Motor neuron (in vitro differentiated cells): ENCODE measurements around the gene CAPN11. TPM values are rescaled to one million over a fixed set of nuclear protein-coding genes. Genes with fewer than 3 reads are reported as not detected.

Experiments used
- ATAC-seq, 8 experiments: fragments of 200-7000 bp; cut with Tn5 transposase; replicated peaks in 6 of 8; 2 replicates each; pipeline ENCODE4 v1.8.0; 2021; ENCODE audit warnings: mild to moderate bottlenecking in 8 of 8, moderate library complexity in 8 of 8
- H3K27ac ChIP-seq, 2 donors: fragments of 250-450 bp; sonication (Bioruptor Pico); 2 replicates each; pipeline ENCODE4 v1.9.0; 2021; ENCODE audit warnings: antibody characterized with exemption in 2 of 2, mild to moderate bottlenecking in 2 of 2, moderate library complexity in 1 of 2
- H3K4me1 ChIP-seq, 2 donors: fragments of 250-450 bp; sonication (Bioruptor Pico); replicated peaks in 1 of 2; 2 replicates each; pipeline ENCODE4 v1.6.1; 2021; ENCODE audit warnings: antibody characterized with exemption in 2 of 2, mild to moderate bottlenecking in 2 of 2, moderate library complexity in 1 of 2
- H3K4me3 ChIP-seq, 5 donors: fragments of 250-450 bp; sonication (Bioruptor Pico); 2 replicates each; pipeline ENCODE4 v1.9.0; 2021; ENCODE audit warnings: antibody characterized with exemption in 5 of 5, mild to moderate bottlenecking in 5 of 5, moderate library complexity in 4 of 5
- WGBS, 10 experiments: fragments of 450-650 bp; shearing (Covaris generic); methylation state at CpG; one replicate each; pipeline ENCODE4 v1.0.0; 2022; 5-methylcytosine and 5-hydroxymethylcytosine counted together
- in situ Hi-C, 9 experiments: fragments of 400-800 bp; cut with MboI; loops; one replicate each; pipeline ENCODE4 v1.15.0; 2021; ENCODE audit warnings: low sequenced_read_pairs in 9 of 9, low pct_unique_long_range_greater_than_20kb in 2 of 9; ENCODE audit not compliant: unreplicated experiment in 9 of 9
- total RNA-seq, 8 experiments: library from RNA; unstranded; fragments of 300-600 nt; gene quantifications; 2 replicates each; pipeline versions ENCODE4 v1.2.3 to v1.2.4, GENCODE V29; 2022

CAPN11 gene
- total RNA-seq, 8 experiments from 2014 or later = 0.13 to 0.71 (median 0.20) TPM; not detected in 5

GRCh38 chr6:44167567-44167966 lies 8.9 kb downstream of the CAPN11 start:
- ATAC-seq = no peak
- H3K4me1 ChIP-seq = peaks cover 0 to 3% of the 10 kb centered on the region in 2 donors
- WGBS, 10 experiments = 20 to 100% (median 100%) methylated on average over 1 of the region's 1 CpG; no CpG with 5 or more reads in 4 of the 10 experiments
- in situ Hi-C loops = loop anchor here in 1 of 9 experiments (25.0 kb wide), 1 partner anchor 170 kb away; the partner anchor contains the start of gene SPATS1
- no peak overlapping the region for H3K4me3 ChIP-seq
- H3K27ac ChIP-seq = no peak overlapping the region

GRCh38 chr6:44169154-44169553 lies 10.5 kb downstream of the CAPN11 start:
- in situ Hi-C loops = loop anchor here in 1 of 9 experiments (25.0 kb wide), 1 partner anchor 168 kb away; the partner anchor contains the start of gene SPATS1

GRCh38 chr6:44169886-44170570 lies 11.4 kb downstream of the CAPN11 start:
- WGBS, 10 experiments = 7 to 87% (median 51%) methylated on average over 2 to 7 of the region's 10 CpGs; no CpG with 5 or more reads in 2 of the 10 experiments
- in situ Hi-C loops = loop anchor here in 2 of 9 experiments (10.0 to 25.0 kb wide), 2 partner anchors 65 to 167 kb away; partner anchors contain the start of gene SPATS1 (in 1 of the 2)
- no peak overlapping the region for H3K4me3 ChIP-seq
- H3K4me1 ChIP-seq = peaks cover 0 to 3% of the 10 kb centered on the region in 2 donors
- H3K27ac ChIP-seq = no peak overlapping the region
- peak in 2 of 8 experiments; percentile 11 to 25 for ATAC-seq

More at GRCh38 chr6:44169154-44169553, 10.5 kb downstream of the CAPN11 start:
- Histone ChIP-seq H3K4me3 (no peak overlapping the region), H3K4me1 (peaks cover 0 to 3% of the 10 kb centered on the region in 2 donors), H3K27ac (no peak overlapping the region)
- peak in 3 of 8 experiments; percentile 37 to 75 (median 70) for ATAC-seq
- 0 to 100% (median 72%) methylated on average over 1 to 6 of the region's 9 CpGs; no CpG with 5 or more reads in 1 of the 10 experiments for WGBS, 10 experiments

- no peaks in the 10 kb centered on the region for H3K4me1 ChIP-seq
- in situ Hi-C loops = loop anchor here in 2 of 9 experiments (10.0 to 25.0 kb wide), 2 partner anchors 63 to 165 kb away; partner anchors contain the start of gene SPATS1 (in 1 of the 2)
- H3K27ac ChIP-seq = no peak overlapping the region
- no peak overlapping the region for H3K4me3 ChIP-seq
- 60 to 100% (median 86%) methylated on average over 1 to 4 of the region's 12 CpGs; no CpG with 5 or more reads in 4 of the 10 experiments for WGBS, 10 experiments
- ATAC-seq = no peak
These were observed 13.4 kb downstream of the CAPN11 start for GRCh38 chr6:44171899-44172546.

GRCh38 chr6:44172731-44173500 lies 14.3 kb downstream of the CAPN11 start:
- 0 to 80% (median 0%) methylated on average over 1 to 6 of the region's 15 CpGs; no CpG with 5 or more reads in 2 of the 10 experiments for WGBS, 10 experiments
- no peak overlapping the region for H3K27ac ChIP-seq
- no peak overlapping the region for H3K4me3 ChIP-seq
- in situ Hi-C loops = loop anchor here in 2 of 9 experiments (10.0 to 25.0 kb wide), 2 partner anchors 62 to 164 kb away; partner anchors contain the start of gene SPATS1 (in 1 of the 2)
- peak; percentile 85 to 99 (median 98) for ATAC-seq
- H3K4me1 ChIP-seq = no peaks in the 10 kb centered on the region

- no peak overlapping the region for H3K4me3 ChIP-seq
- no peak overlapping the region for H3K27ac ChIP-seq
- H3K4me1 ChIP-seq = no peaks in the 10 kb centered on the region
- in situ Hi-C loops = loop anchor here in 1 of 9 experiments (10.0 kb wide), 1 partner anchor 59 kb away; no protein-coding TSS in a partner anchor
- 33 to 100% (median 65%) methylated on average over 1 to 6 of the region's 15 CpGs; no CpG with 5 or more reads in 4 of the 10 experiments for WGBS, 10 experiments
- ATAC-seq = peak in 1 of 8 experiments; percentile 30
These were observed 17.6 kb downstream of the CAPN11 start for GRCh38 chr6:44176130-44176761.

- Histone ChIP-seq H3K4me1 (no peaks in the 10 kb centered on the region), H3K4me3 (no peak overlapping the region), H3K27ac (no peak overlapping the region)
- ATAC-seq = no peak
- in situ Hi-C loops = loop anchor here in 1 of 9 experiments (10.0 kb wide), 1 partner anchor 58 kb away; no protein-coding TSS in a partner anchor
- WGBS, 10 experiments = 73 to 89% methylated on average over 6 to 10 of the region's 24 CpGs; no CpG with 5 or more reads in 8 of the 10 experiments
These were observed 18.3 kb downstream of the CAPN11 start for GRCh38 chr6:44176762-44177509.

GRCh38 chr6:44177691-44178423 lies 19.2 kb downstream of the CAPN11 start:
- in situ Hi-C loops = loop anchor here in 1 of 9 experiments (10.0 kb wide), 1 partner anchor 57 kb away; no protein-coding TSS in a partner anchor
- no peak for ATAC-seq
- 11 to 96% (median 80%) methylated on average over 1 to 4 of the region's 13 CpGs; no CpG with 5 or more reads in 1 of the 10 experiments for WGBS, 10 experiments

GRCh38 chr6:44178424-44179071 lies 19.9 kb downstream of the CAPN11 start:
- WGBS, 10 experiments = 60 to 100% (median 92%) methylated on average over 1 to 6 of the region's 9 CpGs; no CpG with 5 or more reads in 1 of the 10 experiments
- no peak overlapping the region for H3K27ac ChIP-seq
- H3K4me1 ChIP-seq = no peaks in the 10 kb centered on the region
- H3K4me3 ChIP-seq = no peak overlapping the region
- in situ Hi-C loops = loop anchor here in 1 of 9 experiments (10.0 kb wide), 1 partner anchor 56 kb away; no protein-coding TSS in a partner anchor
- no peak for ATAC-seq

More at GRCh38 chr6:44177691-44178423, 19.2 kb downstream of the CAPN11 start:
- Histone ChIP-seq H3K4me3 (no peak overlapping the region), H3K4me1 (no peaks in the 10 kb centered on the region), H3K27ac (no peak overlapping the region)

- H3K4me1 ChIP-seq = no peaks in the 10 kb centered on the region
- ATAC-seq = no peak
- in situ Hi-C loops = loop anchor here in 1 of 9 experiments (10.0 kb wide), 1 partner anchor 56 kb away; no protein-coding TSS in a partner anchor
These were observed 20.5 kb downstream of the CAPN11 start for GRCh38 chr6:44179072-44179536.

More at GRCh38 chr6:44179072-44179536, 20.5 kb downstream of the CAPN11 start:
- 0 to 81% (median 64%) methylated on average over 1 to 3 of the region's 4 CpGs; no CpG with 5 or more reads in 1 of the 10 experiments for WGBS, 10 experiments
- Histone ChIP-seq H3K27ac (no peak overlapping the region), H3K4me3 (no peak overlapping the region)
